A673 (cell line): ENCODE data around the gene FAM168A. TPM values are rescaled to one million over a fixed set of nuclear protein-coding genes. Genes with fewer than 3 reads are reported as not detected.

Source experiments
- BruUV-seq: library from RNA; stranded (reverse); fragments of 400-500 nt; replicated peaks from 2 replicates; lab custom pipeline; 2021; lab: Mats Ljungman, UMichigan
- CTCF ChIA-PET: fragments of 300-600 bp; sonication (Branson Sonifier 250); formaldehyde crosslinking; loops from one replicate; lab custom pipeline; 2022; ENCODE audit warnings: antibody characterized with exemption; lab: Charles Lee
- POLR2A ChIA-PET: fragments of 300-600 bp; sonication (Branson Sonifier 250); formaldehyde crosslinking; loops from one replicate; lab custom pipeline; 2022; ENCODE audit warnings: antibody characterized with exemption; ENCODE audit not compliant: low non-redundant PET; lab: Charles Lee
- DNase-seq: peaks from one replicate; pipeline ENCODE4 v3.0.0-alpha.2; 2015; ENCODE audit warnings: low spot score
- H3K27ac ChIP-seq: fragments of 200-600 bp; sonication (generic); 2 replicates; pipeline ENCODE4 v1.5.1; 2016; ENCODE audit warnings: mixed run types, low read depth, mild to moderate bottlenecking, mixed read lengths, antibody characterized with exemption, low read length; ENCODE audit not compliant: poor library complexity, severe bottlenecking
- H3K27me3 ChIP-seq: fragments of 200-600 bp; sonication (generic); replicated peaks from 2 replicates; pipeline ENCODE4 v1.6.1; 2017; ENCODE audit warnings: mixed run types, low read depth, mild to moderate bottlenecking, mixed read lengths, antibody characterized with exemption, low read length; ENCODE audit not compliant: insufficient read depth, poor library complexity
- H3K36me3 ChIP-seq: fragments of 200-600 bp; sonication (generic); 2 replicates; pipeline ENCODE4 v1.6.1; 2016; ENCODE audit warnings: mixed run types, mild to moderate bottlenecking, mixed read lengths, antibody characterized with exemption, low read length; ENCODE audit not compliant: insufficient read depth, poor library complexity, severe bottlenecking
- H3K4me1 ChIP-seq: fragments of 200-600 bp; sonication (generic); 2 replicates; pipeline ENCODE4 v1.6.1; 2017; ENCODE audit warnings: mixed run types, mild to moderate bottlenecking, mixed read lengths, antibody characterized with exemption, low read length; ENCODE audit not compliant: insufficient read depth, poor library complexity, severe bottlenecking
- H3K4me3 ChIP-seq: fragments of 200-600 bp; sonication (generic); 2 replicates; pipeline ENCODE4 v1.5.1; 2016; ENCODE audit warnings: low read depth, mixed run types, mild to moderate bottlenecking, mixed read lengths, low read length; ENCODE audit not compliant: poor library complexity, severe bottlenecking
- H3K9me3 ChIP-seq: fragments of 200-600 bp; sonication (generic); 2 replicates; pipeline ENCODE4 v1.6.1; 2016; ENCODE audit warnings: mixed run types, low read depth, mild to moderate bottlenecking, mixed read lengths, antibody characterized with exemption, low read length; ENCODE audit not compliant: poor library complexity, severe bottlenecking
- EZH2 ChIP-seq: fragments of 200-600 bp; sonication (generic); IDR thresholded peaks from 2 replicates; pipeline ENCODE4 v1.6.1; 2017; ENCODE audit warnings: borderline replicate concordance, low read depth, mild to moderate bottlenecking, mixed read lengths, antibody characterized with exemption, low read length; ENCODE audit not compliant: poor library complexity, severe bottlenecking
- intact Hi-C: fragments of 100-400 bp; cut with micrococcal nuclease; formaldehyde crosslinking; loops from one replicate; pipeline ENCODE4 v1.10.0; 2022; ENCODE audit not compliant: unreplicated experiment
- total RNA-seq: library from RNA; stranded (reverse); gene quantifications from 2 replicates; pipeline ENCODE4 v1.2.3, GENCODE V29; 2021
- TF ChIP-seq, protein P1 (sequence below): fragments of 300-800, 200-600 bp; sonication (generic); conservative IDR thresholded peaks from 2 replicates; pipeline ENCODE4 v1.5.1; 2017; ENCODE audit warnings: low read depth, mild to moderate bottlenecking, antibody characterized with exemption, low read length, moderate library complexity, mixed read lengths

FAM168A gene
- total RNA-seq, 1 experiment from 2014 or later = 46.1 TPM

GRCh38 chr11:73398721-73399120 is 199.2 kb downstream of the FAM168A start:
- Histone ChIP-seq H3K4me1 (no peaks in the 10 kb centered on the region), H3K36me3 (peaks cover 4% of the 10 kb centered on the region), H3K27ac (no peak overlapping the region), H3K9me3 (no peaks in the 10 kb centered on the region), H3K27me3 (no peaks in the 10 kb centered on the region), H3K4me3 (no peak overlapping the region)
- ChIA-PET CTCF (interaction anchor here (0.8 kb wide), 1 partner anchor 227 kb away, joined by 4 read pairs; no protein-coding TSS in a partner anchor), POLR2A (no interaction called here)
- intact Hi-C loops = no loop called here
- BruUV-seq = no TSS peak
- DNase-seq = no peak
- no peak for TF ChIP-seq EZH2
- TF ChIP-seq, protein P1, sequence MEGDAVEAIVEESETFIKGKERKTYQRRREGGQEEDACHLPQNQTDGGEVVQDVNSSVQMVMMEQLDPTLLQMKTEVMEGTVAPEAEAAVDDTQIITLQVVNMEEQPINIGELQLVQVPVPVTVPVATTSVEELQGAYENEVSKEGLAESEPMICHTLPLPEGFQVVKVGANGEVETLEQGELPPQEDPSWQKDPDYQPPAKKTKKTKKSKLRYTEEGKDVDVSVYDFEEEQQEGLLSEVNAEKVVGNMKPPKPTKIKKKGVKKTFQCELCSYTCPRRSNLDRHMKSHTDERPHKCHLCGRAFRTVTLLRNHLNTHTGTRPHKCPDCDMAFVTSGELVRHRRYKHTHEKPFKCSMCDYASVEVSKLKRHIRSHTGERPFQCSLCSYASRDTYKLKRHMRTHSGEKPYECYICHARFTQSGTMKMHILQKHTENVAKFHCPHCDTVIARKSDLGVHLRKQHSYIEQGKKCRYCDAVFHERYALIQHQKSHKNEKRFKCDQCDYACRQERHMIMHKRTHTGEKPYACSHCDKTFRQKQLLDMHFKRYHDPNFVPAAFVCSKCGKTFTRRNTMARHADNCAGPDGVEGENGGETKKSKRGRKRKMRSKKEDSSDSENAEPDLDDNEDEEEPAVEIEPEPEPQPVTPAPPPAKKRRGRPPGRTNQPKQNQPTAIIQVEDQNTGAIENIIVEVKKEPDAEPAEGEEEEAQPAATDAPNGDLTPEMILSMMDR = no peak

GRCh38 chr11:73398132-73398526 is 199.8 kb downstream of the FAM168A start:
- no peaks in the 10 kb centered on the region for H3K9me3 ChIP-seq
- H3K27ac ChIP-seq = no peak overlapping the region
- no peak for TF ChIP-seq EZH2
- TF ChIP-seq, protein P1 = no peak
- H3K4me1 ChIP-seq = no peaks in the 10 kb centered on the region
- H3K4me3 ChIP-seq = no peak overlapping the region
- intact Hi-C loops = no loop called here
- ChIA-PET CTCF (no interaction called here), POLR2A (no interaction called here)
- no TSS peak for BruUV-seq
- no peaks in the 10 kb centered on the region for H3K27me3 ChIP-seq
- peaks cover 4% of the 10 kb centered on the region for H3K36me3 ChIP-seq
- no peak for DNase-seq

GRCh38 chr11:73397468-73398131 is 200.3 kb downstream of the FAM168A start:
- H3K4me3 ChIP-seq = no peak overlapping the region
- TF ChIP-seq, protein P1 = no peak
- no peak for TF ChIP-seq EZH2
- no peaks in the 10 kb centered on the region for H3K27me3 ChIP-seq
- no TSS peak for BruUV-seq
- peaks cover 4% of the 10 kb centered on the region for H3K36me3 ChIP-seq
- ChIA-PET POLR2A (no interaction called here), CTCF (no interaction called here)
- DNase-seq = no peak
- H3K4me1 ChIP-seq = no peaks in the 10 kb centered on the region
- H3K27ac ChIP-seq = no peak overlapping the region
- intact Hi-C loops = no loop called here
- H3K9me3 ChIP-seq = no peaks in the 10 kb centered on the region
